PFSK-1 (cell line): Measurements from ENCODE around the gene ST7.

Experiments
- FOXP2 ChIP-seq: optimal IDR thresholded peaks from 2 replicates; pipeline ENCODE3; 2011; ENCODE audit warnings: borderline replicate concordance, control low read depth, inconsistent platforms; ENCODE audit not compliant: insufficient read depth; ENCODE audit errors: extremely low read length, extremely low read depth
- POLR2AphosphoS5 ChIP-seq: IDR thresholded peaks from 2 replicates; pipeline ENCODE4 v1.6.1; 2012; ENCODE audit warnings: low read depth, mild to moderate bottlenecking, control low read depth, low read length, moderate library complexity
- SIN3A ChIP-seq: IDR thresholded peaks from 2 replicates; pipeline ENCODE4 v1.6.1; 2012; ENCODE audit warnings: mild to moderate bottlenecking, low read length, moderate library complexity, borderline replicate concordance; ENCODE audit not compliant: insufficient read depth
- TAF1 ChIP-seq: IDR thresholded peaks from 2 replicates; pipeline ENCODE4 v1.6.1; 2012; ENCODE audit warnings: low read length, control low read depth, borderline replicate concordance; ENCODE audit not compliant: insufficient read depth
- TF ChIP-seq, protein P1 (sequence below), 2 experiments: IDR thresholded peaks; 2 replicates each; pipeline versions ENCODE4 v1.6.1 to v1.8.0; 2011 to 2012; ENCODE audit warnings: low read depth in 2 of 2, low read length in 2 of 2, control low read depth in 1 of 2, inconsistent platforms in 1 of 2, mild to moderate bottlenecking in 1 of 2, moderate library complexity in 1 of 2; ENCODE audit not compliant: insufficient read depth in 1 of 2

DNA sequence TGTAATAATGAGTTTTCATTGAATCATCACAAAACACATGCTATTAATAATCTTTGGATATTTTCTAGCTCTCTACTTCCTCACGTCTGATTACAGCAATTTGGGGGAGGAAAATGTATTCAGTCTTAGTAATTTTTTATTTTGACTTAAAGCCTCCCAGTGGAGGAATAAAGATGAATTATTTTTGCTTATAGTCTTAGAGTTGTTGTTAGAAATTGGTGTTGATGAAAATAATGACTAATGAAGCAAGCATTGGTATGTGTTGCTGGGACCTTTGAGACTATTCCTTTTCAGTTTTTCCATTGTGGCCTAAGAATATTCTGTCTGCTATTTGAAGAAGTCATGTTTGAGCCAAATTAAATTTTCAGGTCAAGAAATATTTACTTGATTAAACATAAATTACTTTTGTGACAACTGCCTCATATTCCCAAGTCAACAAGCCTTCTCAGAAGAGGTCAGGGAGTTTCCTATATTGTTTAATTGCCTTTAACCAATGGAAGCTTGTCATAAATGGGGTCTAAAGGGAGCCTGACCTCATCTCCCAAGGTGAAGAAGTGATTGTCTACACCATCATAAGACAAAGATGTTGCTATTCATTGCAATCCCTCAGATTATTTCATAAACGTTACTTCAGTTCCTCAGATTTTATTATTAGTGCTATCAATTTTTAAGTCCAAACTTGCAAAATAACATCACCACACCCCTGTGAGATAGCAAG is 90.0 kb downstream of the ST7 start:
- TF ChIP-seq, protein P1, sequence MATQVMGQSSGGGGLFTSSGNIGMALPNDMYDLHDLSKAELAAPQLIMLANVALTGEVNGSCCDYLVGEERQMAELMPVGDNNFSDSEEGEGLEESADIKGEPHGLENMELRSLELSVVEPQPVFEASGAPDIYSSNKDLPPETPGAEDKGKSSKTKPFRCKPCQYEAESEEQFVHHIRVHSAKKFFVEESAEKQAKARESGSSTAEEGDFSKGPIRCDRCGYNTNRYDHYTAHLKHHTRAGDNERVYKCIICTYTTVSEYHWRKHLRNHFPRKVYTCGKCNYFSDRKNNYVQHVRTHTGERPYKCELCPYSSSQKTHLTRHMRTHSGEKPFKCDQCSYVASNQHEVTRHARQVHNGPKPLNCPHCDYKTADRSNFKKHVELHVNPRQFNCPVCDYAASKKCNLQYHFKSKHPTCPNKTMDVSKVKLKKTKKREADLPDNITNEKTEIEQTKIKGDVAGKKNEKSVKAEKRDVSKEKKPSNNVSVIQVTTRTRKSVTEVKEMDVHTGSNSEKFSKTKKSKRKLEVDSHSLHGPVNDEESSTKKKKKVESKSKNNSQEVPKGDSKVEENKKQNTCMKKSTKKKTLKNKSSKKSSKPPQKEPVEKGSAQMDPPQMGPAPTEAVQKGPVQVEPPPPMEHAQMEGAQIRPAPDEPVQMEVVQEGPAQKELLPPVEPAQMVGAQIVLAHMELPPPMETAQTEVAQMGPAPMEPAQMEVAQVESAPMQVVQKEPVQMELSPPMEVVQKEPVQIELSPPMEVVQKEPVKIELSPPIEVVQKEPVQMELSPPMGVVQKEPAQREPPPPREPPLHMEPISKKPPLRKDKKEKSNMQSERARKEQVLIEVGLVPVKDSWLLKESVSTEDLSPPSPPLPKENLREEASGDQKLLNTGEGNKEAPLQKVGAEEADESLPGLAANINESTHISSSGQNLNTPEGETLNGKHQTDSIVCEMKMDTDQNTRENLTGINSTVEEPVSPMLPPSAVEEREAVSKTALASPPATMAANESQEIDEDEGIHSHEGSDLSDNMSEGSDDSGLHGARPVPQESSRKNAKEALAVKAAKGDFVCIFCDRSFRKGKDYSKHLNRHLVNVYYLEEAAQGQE (IDR thresholded peaks at IDR 0.05; ENCODE audit: insufficient read depth in 1 of 2, low read depth in 2 of 2, low read length in 2 of 2) = no peak
- TF ChIP-seq POLR2AphosphoS5 = no peak
- no peak for TF ChIP-seq SIN3A
- TF ChIP-seq TAF1 = no peak
- TF ChIP-seq FOXP2 = no peak
